HepG2 (cell line): ENCODE data around the gene DNMT1. TPM values are rescaled to one million over a fixed set of nuclear protein-coding genes. Genes with fewer than 3 reads are reported as not detected.
A peak's percentile ranks its signal among the peaks of the same experiment; 100 is the strongest.

Experiments
- BORCS8-MEF2B ChIP-seq: sonication (generic); formaldehyde crosslinking; IDR thresholded peaks from 2 replicates; pipeline ENCODE4 v1.8.0; 2022; ENCODE audit warnings: mild to moderate bottlenecking, missing genetic modification reagents
- KIAA2018 ChIP-seq: sonication (generic); formaldehyde crosslinking; IDR thresholded peaks from 2 replicates; pipeline ENCODE4 v1.5.0; 2020; ENCODE audit warnings: mild to moderate bottlenecking, missing genetic modification reagents, borderline replicate concordance
- MAFF ChIP-seq: IDR thresholded peaks from 2 replicates; pipeline ENCODE4 v1.6.1; 2011; ENCODE audit warnings: low read depth, low read length, improper control_type of control experiment
- ZBTB3 ChIP-seq: sonication (generic); formaldehyde crosslinking; IDR thresholded peaks from 2 replicates; pipeline ENCODE4 v1.4.0; 2020; ENCODE audit warnings: low read depth, mild to moderate bottlenecking, moderate library complexity, missing genetic modification reagents, borderline replicate concordance
- ZFP90 ChIP-seq: sonication (generic); formaldehyde crosslinking; IDR thresholded peaks from 2 replicates; pipeline ENCODE4 v1.8.0; 2022; ENCODE audit warnings: missing genetic modification reagents, mild to moderate bottlenecking, inconsistent platforms, borderline replicate concordance
- ZNF276 ChIP-seq: sonication (generic); formaldehyde crosslinking; IDR thresholded peaks from 2 replicates; pipeline ENCODE4 v1.4.0; 2020; ENCODE audit warnings: mild to moderate bottlenecking, low read depth, missing genetic modification reagents
- ZNF513 ChIP-seq: sonication (generic); formaldehyde crosslinking; conservative IDR thresholded peaks from 2 replicates; pipeline ENCODE4 v1.5.0; 2020; ENCODE audit warnings: missing genetic modification reagents
- ZNF609 ChIP-seq: sonication (generic); formaldehyde crosslinking; IDR thresholded peaks from 2 replicates; pipeline ENCODE4 v1.4.0; 2020; ENCODE audit warnings: mild to moderate bottlenecking, missing genetic modification reagents, borderline replicate concordance
- ZNF891 ChIP-seq: sonication (generic); formaldehyde crosslinking; IDR thresholded peaks from 2 replicates; pipeline ENCODE4 v1.5.0; 2020; ENCODE audit warnings: mild to moderate bottlenecking, missing genetic modification reagents
- polyA plus RNA-seq, 8 experiments: library from polyadenylated mRNA; depleted of rRNA in 3 of 8; stranded (reverse) in 7 of 8; unstranded in 1 of 8; fragments of >200 nt; fragmentation: Illumina TruSeq in 4 of 8; extraction: Trizol in 4 of 8; gene quantifications; 2 replicates each; pipeline versions ENCODE4 v1.2.1 to v1.2.3, GENCODE V29; 2011 to 2016; ENCODE audit warnings: low read depth in 4 of 8, missing spikeins in 1 of 8, mixed read lengths in 1 of 8; ENCODE audit not compliant: insufficient read depth in 1 of 8
- total RNA-seq, 5 experiments: library from RNA; depleted of rRNA; stranded (reverse); fragments of >200 nt; fragmentation: Illumina TruSeq; extraction: Trizol; gene quantifications; 2 replicates each; pipeline ENCODE4 v1.2.3, GENCODE V29; 2016; ENCODE audit warnings: low read depth in 1 of 5

Gene DNMT1
- total and polyA plus RNA-seq, 2 of the 13 experiments (the other 11 are each of a cell fraction or from before 2014, with no cell fraction given), result 31.2 to 91.1 TPM

- no peak for TF ChIP-seq KIAA2018 (CRISPR knock-in tag)
- TF ChIP-seq ZFP90 (CRISPR knock-in tag), result no peak
- TF ChIP-seq BORCS8-MEF2B (CRISPR knock-in tag), result peak; percentile 47; the same call in 1 of the 2 replicates
- TF ChIP-seq ZNF513, result no peak
- no peak for TF ChIP-seq ZNF609 (CRISPR knock-in tag)
- TF ChIP-seq ZNF891 (CRISPR knock-in tag), result no peak
- no peak for TF ChIP-seq MAFF
- TF ChIP-seq ZBTB3 (CRISPR knock-in tag), result no peak
- TF ChIP-seq ZNF276 (CRISPR knock-in tag), result no peak
These were observed 808 bp downstream of the DNMT1 start (continued) for GRCh38 chr19:10193790-10194499.
